ENCODE data around the gene PIK3C3.
"Not testable (repeated sequence)": the region's sequence is repeated elsewhere in the genome, so short reads cannot be mapped to it uniquely, and the experiment has no call there.

PIK3C3 gene

DNA sequence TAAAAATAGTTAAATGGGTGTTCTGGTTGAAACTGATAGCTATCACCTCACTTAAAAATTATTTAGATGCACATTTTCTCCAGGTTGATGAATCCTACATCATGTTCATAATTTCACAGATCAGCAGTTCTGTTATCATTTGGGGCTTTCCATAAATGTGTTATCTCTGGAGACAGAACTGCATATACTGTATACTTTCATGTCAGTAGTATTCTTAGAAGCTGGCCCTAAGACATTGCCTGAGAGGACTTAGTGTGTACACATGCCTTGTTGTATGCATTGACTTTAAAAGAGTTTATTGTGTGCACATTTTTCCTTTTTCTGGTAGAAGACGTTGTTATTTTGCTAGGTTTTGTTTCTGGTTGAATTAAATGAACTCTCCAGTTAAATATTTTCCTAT is 41.0 kb downstream of the PIK3C3 start:
- TF ChIP-seq, protein P1, sequence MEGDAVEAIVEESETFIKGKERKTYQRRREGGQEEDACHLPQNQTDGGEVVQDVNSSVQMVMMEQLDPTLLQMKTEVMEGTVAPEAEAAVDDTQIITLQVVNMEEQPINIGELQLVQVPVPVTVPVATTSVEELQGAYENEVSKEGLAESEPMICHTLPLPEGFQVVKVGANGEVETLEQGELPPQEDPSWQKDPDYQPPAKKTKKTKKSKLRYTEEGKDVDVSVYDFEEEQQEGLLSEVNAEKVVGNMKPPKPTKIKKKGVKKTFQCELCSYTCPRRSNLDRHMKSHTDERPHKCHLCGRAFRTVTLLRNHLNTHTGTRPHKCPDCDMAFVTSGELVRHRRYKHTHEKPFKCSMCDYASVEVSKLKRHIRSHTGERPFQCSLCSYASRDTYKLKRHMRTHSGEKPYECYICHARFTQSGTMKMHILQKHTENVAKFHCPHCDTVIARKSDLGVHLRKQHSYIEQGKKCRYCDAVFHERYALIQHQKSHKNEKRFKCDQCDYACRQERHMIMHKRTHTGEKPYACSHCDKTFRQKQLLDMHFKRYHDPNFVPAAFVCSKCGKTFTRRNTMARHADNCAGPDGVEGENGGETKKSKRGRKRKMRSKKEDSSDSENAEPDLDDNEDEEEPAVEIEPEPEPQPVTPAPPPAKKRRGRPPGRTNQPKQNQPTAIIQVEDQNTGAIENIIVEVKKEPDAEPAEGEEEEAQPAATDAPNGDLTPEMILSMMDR (conservative IDR thresholded peaks at IDR 0.05) = no peak
- TF ChIP-seq ZFX (IDR thresholded peaks at IDR 0.05) = no peak

DNA sequence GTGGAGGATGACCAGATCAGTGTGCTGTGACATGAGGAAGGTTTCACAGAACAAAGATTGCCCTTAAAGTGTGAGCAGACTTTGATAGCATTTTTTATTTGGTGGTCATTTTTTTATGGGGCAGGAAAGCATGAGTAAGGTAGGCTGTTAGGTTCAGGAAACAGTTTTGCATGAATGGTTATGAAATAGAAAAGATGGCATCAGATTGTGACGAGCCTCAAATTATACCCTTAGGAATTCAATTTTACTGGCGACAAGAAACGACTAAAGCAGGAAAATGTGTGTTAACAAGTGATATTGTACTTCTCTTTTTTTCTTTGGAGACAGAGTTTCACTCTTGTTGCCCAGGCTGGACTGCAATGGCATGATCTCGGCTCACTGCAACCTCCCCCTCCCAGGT is 44.7 kb downstream of the PIK3C3 start:
- no peak overlapping the region for H3K27ac ChIP-seq
- TF ChIP-seq ZFX (IDR thresholded peaks at IDR 0.05) = no peak
- TF ChIP-seq, protein P1 (conservative IDR thresholded peaks at IDR 0.05) = no peak

More for the DNA sequence above, 41.0 kb downstream of the PIK3C3 start:
- H3K27ac ChIP-seq = no peak overlapping the region

DNA sequence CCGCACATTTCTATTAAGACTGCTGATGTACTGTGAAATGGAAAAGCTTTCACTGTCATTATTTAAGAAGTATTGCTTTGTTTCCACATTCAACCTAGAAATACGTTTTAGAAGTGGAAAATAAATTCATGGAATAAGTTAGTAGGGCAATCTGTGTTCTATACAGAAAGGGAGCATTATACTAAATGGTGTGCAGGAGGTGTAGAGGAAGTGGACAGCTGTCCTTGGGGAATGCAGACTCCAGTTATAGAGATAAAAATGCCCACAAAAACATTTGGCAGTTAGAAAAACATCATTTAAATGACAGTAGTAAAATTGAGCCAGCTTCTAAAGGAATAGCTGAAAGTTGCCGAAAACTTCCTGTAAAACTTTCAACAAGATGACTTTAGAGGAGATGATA is 46.8 kb downstream of the PIK3C3 start:
- TF ChIP-seq, protein P1 (conservative IDR thresholded peaks at IDR 0.05) = no peak
- no peak for TF ChIP-seq ZFX (IDR thresholded peaks at IDR 0.05)
- H3K27ac ChIP-seq = no peak overlapping the region

DNA sequence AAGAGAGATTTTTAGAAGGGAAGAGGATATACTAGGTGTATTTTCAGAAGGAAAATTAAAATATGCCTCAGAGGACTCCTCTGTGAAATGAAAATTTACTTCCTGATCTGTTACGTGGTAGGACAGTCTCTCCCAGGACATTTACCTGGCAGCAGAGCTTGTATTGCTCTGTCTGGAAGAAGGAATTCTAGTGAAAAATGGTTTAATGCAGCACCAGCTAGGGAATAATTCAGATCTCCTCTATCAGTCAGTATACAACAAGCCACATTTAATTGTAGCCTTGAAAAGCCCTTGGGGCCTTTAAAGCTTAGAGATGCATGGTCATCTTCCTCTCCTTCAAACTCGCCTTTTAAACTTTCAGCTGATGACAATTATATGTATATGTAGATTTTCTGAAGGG is 49.6 kb downstream of the PIK3C3 start:
- H3K27ac ChIP-seq = no peak overlapping the region
- TF ChIP-seq, protein P1 (conservative IDR thresholded peaks at IDR 0.05) = no peak
- no peak for TF ChIP-seq ZFX (IDR thresholded peaks at IDR 0.05)

DNA sequence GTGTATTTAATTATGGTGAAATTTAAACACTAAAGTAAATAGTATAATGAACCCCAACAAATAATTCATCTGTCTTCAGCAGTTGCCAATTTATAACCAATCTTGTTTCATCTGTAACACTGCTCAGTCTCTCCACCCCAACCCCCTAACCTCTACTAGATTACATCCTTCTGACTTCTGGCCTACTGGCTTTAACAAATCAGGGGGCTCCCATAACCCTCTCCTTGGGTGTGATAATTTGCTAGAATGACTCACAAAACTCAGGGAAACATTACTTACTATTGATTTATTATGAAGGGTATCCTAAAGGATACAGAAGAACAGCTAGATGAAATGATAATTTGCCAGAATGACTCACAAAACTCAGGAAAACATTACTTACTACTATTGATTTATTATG is 50.7 kb downstream of the PIK3C3 start:
- no peak overlapping the region for H3K27ac ChIP-seq
- TF ChIP-seq, protein P1 (conservative IDR thresholded peaks at IDR 0.05) = no peak

DNA sequence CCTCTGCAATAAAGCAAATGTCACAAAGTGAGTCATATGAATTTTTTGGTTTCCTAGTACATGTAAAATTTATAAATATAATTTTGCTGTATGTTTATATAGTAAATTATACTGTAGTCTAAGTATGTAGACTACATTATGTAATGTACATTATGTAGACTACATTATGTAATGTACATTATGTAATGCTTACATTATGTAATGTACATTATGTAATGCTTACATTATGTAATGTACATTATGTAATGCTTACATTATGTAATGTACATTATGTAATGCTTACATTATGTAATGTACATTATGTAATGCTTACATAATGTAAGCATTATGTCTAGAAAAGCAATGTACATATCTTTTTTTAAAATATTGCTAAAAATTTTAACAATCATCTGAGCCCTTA is 54.4 kb downstream of the PIK3C3 start:
- H3K27ac ChIP-seq = not testable (repeated sequence)

DNA sequence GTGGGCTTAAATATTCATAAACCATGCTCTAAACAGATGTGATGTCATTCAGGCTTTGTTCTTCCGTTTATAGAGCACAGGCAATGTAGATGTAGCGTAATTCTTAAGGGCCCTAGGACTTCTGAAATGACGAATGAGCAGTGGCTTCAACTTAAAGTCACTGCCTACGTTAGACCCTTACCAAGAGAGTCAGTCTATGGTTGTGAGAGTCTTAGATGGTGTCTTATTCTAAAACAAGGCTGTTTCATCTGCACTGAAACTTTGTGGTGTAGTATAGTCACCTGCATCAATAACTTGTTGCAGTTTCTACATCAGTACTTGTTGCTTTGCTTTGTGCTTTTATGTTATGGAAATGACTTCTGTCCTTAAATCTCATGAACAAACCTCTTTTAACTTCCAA is 56.0 kb downstream of the PIK3C3 start:
- TF ChIP-seq ZFX (IDR thresholded peaks at IDR 0.05) = no peak
- TF ChIP-seq, protein P1 (conservative IDR thresholded peaks at IDR 0.05) = no peak
- no peak overlapping the region for H3K27ac ChIP-seq

DNA sequence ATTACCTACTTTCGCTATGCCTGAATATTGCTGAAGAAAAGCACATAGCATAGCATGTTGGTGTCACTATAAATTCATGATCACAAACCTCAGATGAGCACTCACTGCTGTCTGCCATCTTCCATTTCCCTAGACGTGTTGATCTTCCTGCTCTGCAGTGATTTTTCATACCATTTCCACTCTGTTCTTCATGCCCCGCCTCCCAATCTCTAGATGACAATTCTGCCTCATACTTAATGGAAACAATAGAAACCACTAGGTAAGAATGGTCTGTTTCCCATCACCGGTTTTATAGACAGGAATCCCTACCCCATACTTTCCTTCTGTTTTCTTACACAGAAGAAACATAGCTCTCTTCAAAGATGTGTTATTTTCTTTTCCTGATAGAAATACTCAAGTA is 63.8 kb downstream of the PIK3C3 start:
- TF ChIP-seq ZFX (IDR thresholded peaks at IDR 0.05) = no peak
- TF ChIP-seq, protein P1 (conservative IDR thresholded peaks at IDR 0.05) = no peak
- H3K27ac ChIP-seq = no peak overlapping the region
